CD4-positive, alpha-beta memory T cell (primary cell): ENCODE results near the gene RALGAPB. TPM values are rescaled to one million over a fixed set of nuclear protein-coding genes. Genes with fewer than 3 reads are reported as not detected.

Experiments used
- CTCF ChIA-PET: fragments of 350-600 bp; sonication (Branson Sonifier 250); formaldehyde crosslinking; loops from one replicate; lab custom pipeline; 2021; ENCODE audit warnings: inconsistent platforms; ENCODE audit not compliant: partially characterized antibody; lab: Charles Lee
- POLR2A ChIA-PET: fragments of 350-600 bp; sonication (Branson Sonifier 250); formaldehyde crosslinking; loops from one replicate; lab custom pipeline; 2021; ENCODE audit not compliant: partially characterized antibody; lab: Charles Lee
- DNase-seq, 5 donors: peaks; one replicate each; pipeline versions ENCODE4 v3.0.0 to v3.0.0-alpha.2; 2020 to 2022; ENCODE audit warnings: mixed read lengths in 1 of 5
- H3K27ac ChIP-seq: one replicate; pipeline ENCODE4 v1.7.0; 2013; ENCODE audit warnings: low read depth, low read length
- H3K27me3 ChIP-seq: 2 replicates; pipeline ENCODE4 v1.7.0; 2013; ENCODE audit warnings: mild to moderate bottlenecking, low read length, moderate library complexity; ENCODE audit not compliant: insufficient read depth
- H3K36me3 ChIP-seq: 2 replicates; pipeline ENCODE4 v1.7.0; 2013; ENCODE audit warnings: mild to moderate bottlenecking, low read length, moderate library complexity; ENCODE audit not compliant: insufficient read depth
- H3K4me1 ChIP-seq: 2 replicates; pipeline ENCODE4 v1.7.0; 2013; ENCODE audit warnings: mild to moderate bottlenecking, low read length, moderate library complexity; ENCODE audit not compliant: insufficient read depth
- H3K4me3 ChIP-seq, 2 donors: one replicate each; pipeline ENCODE4 v1.7.0; 2013; ENCODE audit warnings: low read length in 2 of 2, mild to moderate bottlenecking in 1 of 2
- H3K9me3 ChIP-seq, 2 donors: one replicate each; pipeline ENCODE4 v1.7.0; 2013; ENCODE audit warnings: low read length in 2 of 2, control low read depth in 1 of 2; ENCODE audit not compliant: control insufficient read depth in 1 of 2
- H3K27ac Mint-ChIP-seq, 7 donors: one replicate each; pipeline ENCODE4 v1.8.0; 2020 to 2021; ENCODE audit warnings: mixed read lengths in 7 of 7, mild to moderate bottlenecking in 6 of 7, inconsistent platforms in 3 of 7, moderate library complexity in 3 of 7
- H3K27me3 Mint-ChIP-seq, 2 donors: one replicate each; pipeline ENCODE4 v1.8.0; 2020 to 2021; ENCODE audit warnings: mixed read lengths in 2 of 2
- H3K36me3 Mint-ChIP-seq, 2 donors: one replicate each; pipeline ENCODE4 v1.8.0; 2020 to 2021; ENCODE audit warnings: mixed read lengths in 2 of 2, inconsistent platforms in 1 of 2, mild to moderate bottlenecking in 1 of 2
- H3K4me1 Mint-ChIP-seq, 4 donors: one replicate each; pipeline ENCODE4 v1.8.0; 2020 to 2021; ENCODE audit warnings: mixed read lengths in 4 of 4, mild to moderate bottlenecking in 1 of 4
- H3K4me3 Mint-ChIP-seq, 8 donors: one replicate each; pipeline ENCODE4 v1.8.0; 2020 to 2021; ENCODE audit warnings: mixed read lengths in 8 of 8, mild to moderate bottlenecking in 7 of 8, moderate library complexity in 6 of 8, inconsistent platforms in 3 of 8
- H3K9me3 Mint-ChIP-seq, 8 donors: one replicate each; pipeline ENCODE4 v1.8.0; 2020 to 2021; ENCODE audit warnings: mixed read lengths in 8 of 8, mild to moderate bottlenecking in 5 of 8, inconsistent platforms in 3 of 8, moderate library complexity in 1 of 8
- intact Hi-C: fragments of 100-400 bp; cut with micrococcal nuclease; formaldehyde crosslinking; loops from one replicate; pipeline ENCODE4 v1.15.1; 2023
- polyA plus RNA-seq, 2 donors: library from polyadenylated mRNA; unstranded; fragments of 300-500 nt; fragmentation: Illumina TruSeq; gene quantifications; one replicate each; pipeline ENCODE4 v1.2.3, GENCODE V29; 2021
- total RNA-seq, 2 experiments: library from RNA; stranded (reverse); gene quantifications; one replicate each; pipeline ENCODE4 v1.2.3, GENCODE V29; 2021

The RALGAPB gene
- total and polyA plus RNA-seq, 4 experiments from 2014 or later, result 9.0 to 57.4 (median 35.2) TPM

GRCh38 chr20:38607351-38607750 is 134.7 kb downstream of the RALGAPB start:
- H3K27me3 Mint-ChIP-seq, result peaks cover 22 to 37% of the 10 kb centered on the region in 2 donors
- no peak for DNase-seq
- CTCF ChIA-PET, result no interaction called here
- Histone ChIP-seq H3K27me3 (peaks cover 9% of the 10 kb centered on the region), H3K9me3 (no peaks in the 10 kb centered on the region), H3K4me3 (no peak overlapping the region), H3K27ac (no peak overlapping the region), H3K36me3 (no peaks in the 10 kb centered on the region), H3K4me1 (no peaks in the 10 kb centered on the region)
- POLR2A ChIA-PET, result no interaction called here
- peaks cover 0 to 5% (median under 1%) of the 10 kb centered on the region in 4 donors for H3K4me1 Mint-ChIP-seq
- H3K9me3 Mint-ChIP-seq, result no peaks in the 10 kb centered on the region
- no peaks in the 10 kb centered on the region for H3K36me3 Mint-ChIP-seq
- no peak overlapping the region for H3K27ac Mint-ChIP-seq
- H3K4me3 Mint-ChIP-seq, result no peak overlapping the region
- intact Hi-C loops, result no loop called here

- no peaks in the 10 kb centered on the region for H3K9me3 ChIP-seq
- CTCF ChIA-PET, result no interaction called here
- H3K27ac ChIP-seq, result no peak overlapping the region
- H3K27me3 Mint-ChIP-seq, result peaks cover 20 to 34% of the 10 kb centered on the region in 2 donors
- H3K4me3 ChIP-seq, result no peak overlapping the region
- no peaks in the 10 kb centered on the region for H3K36me3 ChIP-seq
- no peaks in the 10 kb centered on the region for H3K4me1 Mint-ChIP-seq
- peaks cover 9% of the 10 kb centered on the region for H3K27me3 ChIP-seq
- no peak for DNase-seq
- H3K27ac Mint-ChIP-seq, result peak overlapping the region in 1 of 7 donors; percentile 37
- H3K9me3 Mint-ChIP-seq, result no peaks in the 10 kb centered on the region
- H3K4me3 Mint-ChIP-seq, result no peak overlapping the region
- H3K36me3 Mint-ChIP-seq, result no peaks in the 10 kb centered on the region
- intact Hi-C loops, result no loop called here
- POLR2A ChIA-PET, result no interaction called here
- H3K4me1 ChIP-seq, result no peaks in the 10 kb centered on the region
Observed at GRCh38 chr20:38608188-38608587, 135.5 kb downstream of the RALGAPB start.

GRCh38 chr20:38609815-38610214 is 137.2 kb downstream of the RALGAPB start:
- Histone ChIP-seq H3K4me1 (no peaks in the 10 kb centered on the region), H3K36me3 (no peaks in the 10 kb centered on the region), H3K27ac (no peak overlapping the region), H3K27me3 (peaks cover 9% of the 10 kb centered on the region), H3K4me3 (no peak overlapping the region), H3K9me3 (no peaks in the 10 kb centered on the region)
- Mint-ChIP-seq H3K4me1 (no peaks in the 10 kb centered on the region), H3K4me3 (no peak overlapping the region), H3K9me3 (no peaks in the 10 kb centered on the region), H3K36me3 (no peaks in the 10 kb centered on the region), H3K27ac (no peak overlapping the region), H3K27me3 (peaks cover 13 to 34% of the 10 kb centered on the region in 2 donors)
- intact Hi-C loops, result no loop called here
- POLR2A ChIA-PET, result no interaction called here
- CTCF ChIA-PET, result no interaction called here
- no peak for DNase-seq

GRCh38 chr20:38610521-38610920 is 137.9 kb downstream of the RALGAPB start:
- Mint-ChIP-seq H3K27me3 (peaks cover 9 to 32% of the 10 kb centered on the region in 2 donors), H3K27ac (no peak overlapping the region), H3K4me3 (no peak overlapping the region), H3K9me3 (no peaks in the 10 kb centered on the region), H3K4me1 (no peaks in the 10 kb centered on the region), H3K36me3 (no peaks in the 10 kb centered on the region)
- no peak overlapping the region for H3K27ac ChIP-seq
- H3K4me1 ChIP-seq, result no peaks in the 10 kb centered on the region
- intact Hi-C loops, result no loop called here
- no peaks in the 10 kb centered on the region for H3K9me3 ChIP-seq
- H3K27me3 ChIP-seq, result peaks cover 3% of the 10 kb centered on the region
- ChIA-PET POLR2A (no interaction called here), CTCF (no interaction called here)
- no peak for DNase-seq
- H3K4me3 ChIP-seq, result no peak overlapping the region
- H3K36me3 ChIP-seq, result no peaks in the 10 kb centered on the region

- Histone ChIP-seq H3K27ac (no peak overlapping the region), H3K4me1 (no peaks in the 10 kb centered on the region), H3K27me3 (no peaks in the 10 kb centered on the region), H3K4me3 (no peak overlapping the region), H3K36me3 (no peaks in the 10 kb centered on the region), H3K9me3 (no peaks in the 10 kb centered on the region)
- no peaks in the 10 kb centered on the region for H3K36me3 Mint-ChIP-seq
- CTCF ChIA-PET, result interaction anchor here (1.2 kb wide), 1 partner anchor 9 kb away, joined by 3 read pairs; no protein-coding TSS in a partner anchor
- H3K27ac Mint-ChIP-seq, result no peak overlapping the region
- H3K9me3 Mint-ChIP-seq, result no peaks in the 10 kb centered on the region
- POLR2A ChIA-PET, result no interaction called here
- H3K27me3 Mint-ChIP-seq, result peaks cover 12 to 31% of the 10 kb centered on the region in 2 donors
- intact Hi-C loops, result no loop called here
- no peak for DNase-seq
- H3K4me3 Mint-ChIP-seq, result no peak overlapping the region
- no peaks in the 10 kb centered on the region for H3K4me1 Mint-ChIP-seq
Observed at GRCh38 chr20:38612751-38613515, 140.3 kb downstream of the RALGAPB start.

- intact Hi-C loops, result no loop called here
- POLR2A ChIA-PET, result no interaction called here
- H3K27me3 Mint-ChIP-seq, result peaks cover 17 to 35% of the 10 kb centered on the region in 2 donors
Observed at GRCh38 chr20:38615283-38615682, 142.6 kb downstream of the RALGAPB start.

GRCh38 chr20:38616457-38616856 is 143.8 kb downstream of the RALGAPB start:
- Mint-ChIP-seq H3K27me3 (peaks cover 15 to 39% of the 10 kb centered on the region in 2 donors), H3K4me3 (no peak overlapping the region), H3K9me3 (no peaks in the 10 kb centered on the region), H3K4me1 (no peaks in the 10 kb centered on the region), H3K27ac (no peak overlapping the region), H3K36me3 (no peaks in the 10 kb centered on the region)
- no peak for DNase-seq
- H3K27me3 ChIP-seq, result no peaks in the 10 kb centered on the region
- no peaks in the 10 kb centered on the region for H3K4me1 ChIP-seq
- H3K4me3 ChIP-seq, result no peak overlapping the region
- no peak overlapping the region for H3K27ac ChIP-seq
- POLR2A ChIA-PET, result no interaction called here
- H3K36me3 ChIP-seq, result no peaks in the 10 kb centered on the region
- no peaks in the 10 kb centered on the region for H3K9me3 ChIP-seq
- intact Hi-C loops, result no loop called here
- CTCF ChIA-PET, result interaction anchor here (0.6 kb wide), 1 partner anchor 167 kb away, joined by 3 read pairs; no protein-coding TSS in a partner anchor

More at GRCh38 chr20:38615283-38615682, 142.6 kb downstream of the RALGAPB start:
- H3K9me3 ChIP-seq, result no peaks in the 10 kb centered on the region
- no peaks in the 10 kb centered on the region for H3K9me3 Mint-ChIP-seq
- H3K36me3 ChIP-seq, result no peaks in the 10 kb centered on the region
- CTCF ChIA-PET, result no interaction called here
- no peak overlapping the region for H3K27ac Mint-ChIP-seq
- no peaks in the 10 kb centered on the region for H3K4me1 Mint-ChIP-seq
- no peak overlapping the region for H3K27ac ChIP-seq
- DNase-seq, result no peak
- no peak overlapping the region for H3K4me3 Mint-ChIP-seq
- no peaks in the 10 kb centered on the region for H3K4me1 ChIP-seq
- H3K4me3 ChIP-seq, result no peak overlapping the region
- H3K27me3 ChIP-seq, result no peaks in the 10 kb centered on the region
- H3K36me3 Mint-ChIP-seq, result no peaks in the 10 kb centered on the region
